Fibroblast of lung (primary cell): ENCODE results near the gene NTRK2.

ENCODE experiments used
- EZH2 ChIP-seq: IDR thresholded peaks from 2 replicates; pipeline ENCODE4 v1.5.1; 2012; ENCODE audit warnings: low read length, control low read depth, mild to moderate bottlenecking; ENCODE audit errors: missing control alignments
- TF ChIP-seq, protein P1 (sequence below), 2 donors: IDR thresholded peaks in 1 of 2; conservative IDR thresholded peaks in 1 of 2; 1 replicate in 1 of 2; 2 replicates in 1 of 2; pipeline ENCODE4 v1.5.1; 2011 to 2012; ENCODE audit warnings: low read length in 2 of 2, control low read depth in 1 of 2, inconsistent platforms in 1 of 2, low read depth in 1 of 2, mild to moderate bottlenecking in 1 of 2

DNA sequence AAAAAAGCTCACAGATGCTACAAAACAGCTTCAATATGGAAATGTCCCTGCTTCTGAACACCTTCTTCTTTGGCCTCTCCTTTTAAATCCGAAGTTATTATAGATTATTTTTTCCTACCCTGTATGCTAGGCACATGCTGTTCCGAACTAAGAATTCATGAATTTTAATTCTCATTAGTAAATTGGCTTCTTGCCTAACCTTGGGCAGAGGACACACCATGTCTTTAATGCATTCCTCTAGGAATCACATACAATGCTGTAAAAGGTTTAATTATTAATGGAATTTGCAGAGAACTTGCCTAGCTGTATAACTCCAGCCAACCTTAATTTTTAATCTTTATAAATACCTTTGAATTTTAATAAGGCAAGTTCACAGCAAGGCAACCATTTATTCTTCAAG, 234.4 kb downstream of the NTRK2 start:
- no peak for TF ChIP-seq EZH2
- TF ChIP-seq, protein P1, sequence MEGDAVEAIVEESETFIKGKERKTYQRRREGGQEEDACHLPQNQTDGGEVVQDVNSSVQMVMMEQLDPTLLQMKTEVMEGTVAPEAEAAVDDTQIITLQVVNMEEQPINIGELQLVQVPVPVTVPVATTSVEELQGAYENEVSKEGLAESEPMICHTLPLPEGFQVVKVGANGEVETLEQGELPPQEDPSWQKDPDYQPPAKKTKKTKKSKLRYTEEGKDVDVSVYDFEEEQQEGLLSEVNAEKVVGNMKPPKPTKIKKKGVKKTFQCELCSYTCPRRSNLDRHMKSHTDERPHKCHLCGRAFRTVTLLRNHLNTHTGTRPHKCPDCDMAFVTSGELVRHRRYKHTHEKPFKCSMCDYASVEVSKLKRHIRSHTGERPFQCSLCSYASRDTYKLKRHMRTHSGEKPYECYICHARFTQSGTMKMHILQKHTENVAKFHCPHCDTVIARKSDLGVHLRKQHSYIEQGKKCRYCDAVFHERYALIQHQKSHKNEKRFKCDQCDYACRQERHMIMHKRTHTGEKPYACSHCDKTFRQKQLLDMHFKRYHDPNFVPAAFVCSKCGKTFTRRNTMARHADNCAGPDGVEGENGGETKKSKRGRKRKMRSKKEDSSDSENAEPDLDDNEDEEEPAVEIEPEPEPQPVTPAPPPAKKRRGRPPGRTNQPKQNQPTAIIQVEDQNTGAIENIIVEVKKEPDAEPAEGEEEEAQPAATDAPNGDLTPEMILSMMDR (conservative IDR thresholded peaks at IDR 0.05 in 1 of 2, IDR thresholded peaks at IDR 0.05 in 1 of 2; ENCODE audit: low read depth in 1 of 2, low read length in 2 of 2): no peak
